Right lobe of liver (tissue), 6 donors: ENCODE results near the gene PHF2. TPM values are rescaled to one million over a fixed set of nuclear protein-coding genes. Genes with fewer than 3 reads are reported as not detected.

Source experiments
- ATAC-seq, 4 donors: fragments of 200-7000 bp; cut with Tn5 transposase; one replicate each; pipeline ENCODE4 v1.9.1; 2020; ENCODE audit warnings: mild to moderate bottlenecking in 4 of 4, moderate library complexity in 4 of 4
- DNase-seq, 3 donors: peaks; one replicate each; pipeline ENCODE4 v3.0.0-alpha.2; 2020
- H3K27ac ChIP-seq, 3 donors: fragments of 200-600 bp; one replicate each; pipeline ENCODE4 v1.8.0; 2022
- H3K27me3 ChIP-seq, 2 donors: fragments of 200-600 bp; one replicate each; pipeline ENCODE4 v1.8.0; 2022
- H3K36me3 ChIP-seq, 4 donors: fragments of 200-600 bp; sonication (generic) in 1 of 4; one replicate each; pipeline versions ENCODE4 v1.5.1 to v1.8.0; 2017 to 2022; ENCODE audit warnings: control low read depth in 1 of 4
- H3K4me1 ChIP-seq, 4 donors: fragments of 200-600 bp; sonication (generic) in 1 of 4; one replicate each; pipeline versions ENCODE4 v1.5.1 to v1.8.0; 2017 to 2022; ENCODE audit warnings: control low read depth in 1 of 4
- H3K4me3 ChIP-seq, 3 donors: fragments of 200-600 bp; one replicate each; pipeline ENCODE4 v1.8.0; 2022
- H3K9me3 ChIP-seq, 4 donors: fragments of 200-600 bp; sonication (generic) in 1 of 4; one replicate each; pipeline versions ENCODE4 v1.5.1 to v1.8.0; 2017 to 2022; ENCODE audit warnings: control low read depth in 1 of 4
- POLR2A ChIP-seq: fragments of 450-650 bp; IDR thresholded peaks from one replicate; pipeline ENCODE4 v1.6.1; 2017; ENCODE audit warnings: antibody characterized with exemption, mild to moderate bottlenecking
- WGBS: methylation state at CpG from one replicate; pipeline ENCODE4 v1.1.6; 2018; ENCODE audit warnings: low coverage, low lambda C conversion rate; ENCODE audit not compliant: insufficient coverage; ENCODE audit errors: missing lambda C conversion rate; 5-methylcytosine and 5-hydroxymethylcytosine counted together
- intact Hi-C, 2 donors: fragments of 100-400 bp; cut with DNase I; formaldehyde crosslinking; loops; one replicate each; pipeline versions ENCODE4 v1.11.2 to v1.14.1; 2022
- total RNA-seq, 6 experiments: library from RNA; depleted of rRNA in 2 of 6; stranded (reverse); fragments of >200 nt in 2 of 6; fragmentation: NEBNext Ultra II Directional in 3 of 6; extraction: Animal tissue kit (Norgen Biotek cat#: 25700) in 3 of 6; gene quantifications; one replicate each; pipeline versions ENCODE4 v1.1.0 to v1.2.4, GENCODE V29; 2016 to 2023
- TF ChIP-seq, protein P1 (sequence below), 4 donors: fragments of 200-600 bp in 3 of 4; fragments of 450-650 bp in 1 of 4; IDR thresholded peaks; one replicate each; pipeline versions ENCODE4 v1.5.1 to v1.8.0; 2016 to 2022; ENCODE audit warnings: antibody characterized with exemption in 4 of 4, mild to moderate bottlenecking in 2 of 4
- donor health status: DM: no; HTN: yes; CAD: no.
- donor health status: DM: no; HTN: no; CAD: no.
- donor health status: DM: no; HTN: no; CAD: no.
- donor health status: DM: no; HTN: yes; CAD: no.
- donor health status: DM: no; HTN: yes; CAD: no.

PHF2 gene
- total RNA-seq, 6 experiments from 2014 or later = 6.3 to 8.5 (median 6.8) TPM

DNA sequence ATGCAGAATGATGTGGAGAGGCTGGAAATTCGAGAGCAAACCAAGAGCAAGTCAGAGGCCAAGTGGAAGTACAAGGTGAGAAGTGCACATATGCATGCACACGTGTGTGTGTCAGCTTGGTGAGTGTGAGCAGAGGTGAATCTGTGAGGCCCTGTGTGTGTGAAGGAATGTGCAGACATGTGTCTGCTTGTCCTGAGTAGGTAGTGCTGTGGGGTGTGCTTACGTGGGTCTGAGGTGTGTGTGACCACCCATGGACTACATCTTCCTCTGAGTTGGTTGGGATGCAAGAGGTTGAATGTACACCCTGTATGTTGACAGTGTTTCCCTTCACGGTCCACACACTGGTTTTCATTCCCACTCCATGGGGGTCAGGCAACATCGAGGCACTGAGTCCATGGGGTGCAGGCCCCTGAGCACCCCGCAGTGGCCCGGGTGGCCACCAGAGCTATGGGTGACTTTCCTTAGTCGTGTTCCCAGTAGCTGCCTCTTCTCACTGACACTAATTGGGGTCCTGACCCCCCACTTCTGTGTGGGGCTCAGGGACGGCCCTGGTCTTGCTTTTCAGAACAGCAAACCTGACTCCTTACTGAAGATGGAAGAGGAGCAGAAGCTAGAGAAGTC is 86.7 kb downstream of the PHF2 start:
- 69% methylated on average over 4 of the region's 9 CpGs for WGBS
- ATAC-seq (no peak), DNase-seq (peak in 1 of 3 donors; percentile 23)
- H3K9me3 ChIP-seq = no peaks in the 10 kb centered on the region
- H3K36me3 ChIP-seq = peaks cover 0 to 19% (median 3%) of the 10 kb centered on the region in 4 donors
- no peak overlapping the region for H3K27ac ChIP-seq
- intact Hi-C loops = no loop called here
- H3K4me3 ChIP-seq = no peak overlapping the region
- no peaks in the 10 kb centered on the region for H3K27me3 ChIP-seq
- TF ChIP-seq, protein P1, sequence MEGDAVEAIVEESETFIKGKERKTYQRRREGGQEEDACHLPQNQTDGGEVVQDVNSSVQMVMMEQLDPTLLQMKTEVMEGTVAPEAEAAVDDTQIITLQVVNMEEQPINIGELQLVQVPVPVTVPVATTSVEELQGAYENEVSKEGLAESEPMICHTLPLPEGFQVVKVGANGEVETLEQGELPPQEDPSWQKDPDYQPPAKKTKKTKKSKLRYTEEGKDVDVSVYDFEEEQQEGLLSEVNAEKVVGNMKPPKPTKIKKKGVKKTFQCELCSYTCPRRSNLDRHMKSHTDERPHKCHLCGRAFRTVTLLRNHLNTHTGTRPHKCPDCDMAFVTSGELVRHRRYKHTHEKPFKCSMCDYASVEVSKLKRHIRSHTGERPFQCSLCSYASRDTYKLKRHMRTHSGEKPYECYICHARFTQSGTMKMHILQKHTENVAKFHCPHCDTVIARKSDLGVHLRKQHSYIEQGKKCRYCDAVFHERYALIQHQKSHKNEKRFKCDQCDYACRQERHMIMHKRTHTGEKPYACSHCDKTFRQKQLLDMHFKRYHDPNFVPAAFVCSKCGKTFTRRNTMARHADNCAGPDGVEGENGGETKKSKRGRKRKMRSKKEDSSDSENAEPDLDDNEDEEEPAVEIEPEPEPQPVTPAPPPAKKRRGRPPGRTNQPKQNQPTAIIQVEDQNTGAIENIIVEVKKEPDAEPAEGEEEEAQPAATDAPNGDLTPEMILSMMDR (IDR thresholded peaks at IDR 0.05) = no peak
- TF ChIP-seq POLR2A = no peak
- H3K4me1 ChIP-seq = no peaks in the 10 kb centered on the region

DNA sequence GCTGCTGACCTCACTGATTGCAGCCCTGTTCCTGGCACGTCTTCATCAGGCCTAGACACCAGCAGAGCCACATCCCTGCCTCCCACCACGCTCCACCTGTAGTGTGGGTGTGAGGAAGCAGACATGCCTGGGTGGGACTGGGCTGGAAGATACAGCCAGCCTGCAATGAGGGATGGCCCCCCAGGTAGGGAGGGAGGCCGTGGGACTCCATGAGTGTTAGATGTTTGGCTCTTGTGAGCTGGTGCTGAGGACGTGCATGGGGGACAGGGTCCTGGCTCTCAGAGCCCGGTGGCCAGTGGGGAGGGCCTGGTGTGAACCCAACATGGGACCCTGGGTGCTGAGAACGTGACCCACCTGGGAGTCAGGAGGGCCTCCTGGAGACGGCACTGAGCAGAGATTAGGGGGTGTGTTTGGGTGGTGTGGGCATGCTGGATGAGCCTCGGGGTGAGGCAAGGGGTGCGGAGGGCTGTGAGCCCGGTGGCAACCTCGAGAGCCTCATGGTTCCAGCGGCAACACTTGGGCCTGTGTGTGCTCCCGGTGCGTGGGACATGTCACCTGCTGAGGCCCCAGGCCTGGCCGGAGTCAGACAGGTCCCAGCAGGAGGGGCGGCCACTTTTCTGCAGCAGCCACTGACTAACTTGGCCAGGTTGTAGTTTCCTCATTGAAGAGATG is 87.6 kb downstream of the PHF2 start:
- no peaks in the 10 kb centered on the region for H3K4me1 ChIP-seq
- H3K27ac ChIP-seq = no peak overlapping the region
- no peak overlapping the region for H3K4me3 ChIP-seq
- H3K36me3 ChIP-seq = peaks cover 0 to 17% (median 3%) of the 10 kb centered on the region in 4 donors
- ATAC-seq (no peak), DNase-seq (peak; percentile 8 to 40 (median 37))
- no peaks in the 10 kb centered on the region for H3K9me3 ChIP-seq
- no peaks in the 10 kb centered on the region for H3K27me3 ChIP-seq
- no peak for TF ChIP-seq POLR2A
- TF ChIP-seq, protein P1 (IDR thresholded peaks at IDR 0.05) = no peak
- intact Hi-C loops = no loop called here
- WGBS = 84% methylated on average over 3 of the region's 16 CpGs

DNA sequence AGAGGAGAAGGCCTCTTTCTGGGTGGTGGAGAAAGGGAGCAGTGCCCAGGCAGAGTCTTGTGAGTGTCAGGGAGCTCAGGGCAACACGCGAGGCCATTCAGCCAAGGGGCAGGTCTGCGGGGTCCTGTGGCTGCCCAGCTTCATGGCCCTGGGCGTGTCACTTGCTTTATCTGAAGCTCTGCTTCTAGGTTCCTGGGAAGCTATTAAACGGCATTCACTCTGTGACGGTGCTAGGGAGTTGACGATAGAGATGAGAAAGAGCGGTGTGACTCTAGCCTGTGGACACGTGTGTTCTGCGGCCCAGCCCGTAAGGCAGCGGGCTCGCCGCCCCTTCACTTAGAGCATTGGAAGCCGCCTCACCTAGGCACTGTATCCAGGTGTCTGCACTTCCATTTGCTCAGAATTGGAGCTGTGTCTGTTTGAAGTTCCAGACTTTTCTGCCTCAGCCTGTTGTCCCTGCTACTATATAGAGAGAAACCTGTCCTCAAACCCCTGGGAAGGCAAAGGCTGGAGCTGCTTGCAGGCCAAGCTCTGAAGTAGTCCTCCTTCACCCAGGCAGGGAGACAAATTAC is 88.3 kb downstream of the PHF2 start:
- Histone ChIP-seq H3K36me3 (peaks cover 0 to 14% (median 3%) of the 10 kb centered on the region in 4 donors), H3K4me3 (no peak overlapping the region), H3K4me1 (no peaks in the 10 kb centered on the region), H3K27ac (no peak overlapping the region), H3K27me3 (no peaks in the 10 kb centered on the region), H3K9me3 (no peaks in the 10 kb centered on the region)
- DNase-seq (peak in 1 of 3 donors; percentile 15), ATAC-seq (no peak)
- intact Hi-C loops = no loop called here
- WGBS = no CpG with 5 or more reads among the region's 15 CpGs
- TF ChIP-seq, protein P1 (IDR thresholded peaks at IDR 0.05) = no peak
- TF ChIP-seq POLR2A = no peak

DNA sequence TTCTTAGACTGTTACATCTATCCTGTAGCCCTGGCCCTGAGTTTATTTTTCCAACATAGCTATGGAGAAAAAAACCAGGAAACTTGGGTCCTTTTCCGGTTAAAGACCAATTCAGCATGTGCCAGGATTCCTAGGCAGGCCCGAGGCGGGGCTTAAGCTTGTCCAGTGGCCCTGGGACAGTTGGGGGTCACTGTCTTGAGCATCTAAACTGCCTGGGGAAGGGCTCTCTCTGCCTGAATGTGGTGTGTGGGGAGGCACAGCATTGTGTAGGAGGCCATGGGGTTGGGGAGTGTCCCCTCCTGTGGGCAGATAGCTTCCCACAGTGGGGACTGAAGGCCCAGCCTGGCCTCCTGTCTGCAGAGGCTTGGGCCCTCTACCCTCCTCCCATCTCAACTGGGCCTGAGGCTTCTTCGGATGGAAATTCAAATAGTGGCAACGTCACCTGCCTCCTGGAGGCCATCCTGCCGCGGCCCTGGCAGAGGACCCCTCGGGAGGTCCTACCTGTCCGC is 88.8 kb downstream of the PHF2 start:
- Histone ChIP-seq H3K4me3 (no peak overlapping the region), H3K9me3 (no peaks in the 10 kb centered on the region), H3K36me3 (peaks cover 0 to 14% (median 3%) of the 10 kb centered on the region in 4 donors), H3K4me1 (no peaks in the 10 kb centered on the region), H3K27me3 (no peaks in the 10 kb centered on the region), H3K27ac (no peak overlapping the region)
- ATAC-seq (no peak), DNase-seq (peak in 1 of 3 donors; percentile 37)
- TF ChIP-seq, protein P1 (IDR thresholded peaks at IDR 0.05) = no peak
- no peak for TF ChIP-seq POLR2A
- intact Hi-C loops = no loop called here
- 95% methylated on average over 3 of the region's 9 CpGs for whole genome bisulfite sequencing
